H1 (cell line): ENCODE measurements around the gene COIL. TPM values are rescaled to one million over a fixed set of nuclear protein-coding genes. Genes with fewer than 3 reads are reported as not detected.

Source experiments
- CTCF ChIA-PET: fragments of 300-600 bp; sonication (Branson Sonifier 250); formaldehyde crosslinking; loops from one replicate; lab custom pipeline; 2021; ENCODE audit not compliant: partially characterized antibody; lab: Charles Lee
- POLR2A ChIA-PET: fragments of 300-600 bp; sonication (Branson Sonifier 250); formaldehyde crosslinking; loops from one replicate; lab custom pipeline; 2021; ENCODE audit warnings: inconsistent platforms; ENCODE audit not compliant: partially characterized antibody; lab: Charles Lee
- DNase-seq, 2 experiments: peaks; one replicate each; pipeline versions ENCODE4 v3.0.0 to v3.0.0-alpha.2; 2010 to 2022; ENCODE audit warnings: low spot score in 2 of 2, low read depth in 1 of 2, mixed read lengths in 1 of 2
- FAIRE-seq: peaks from 2 replicates; lab custom pipeline; 2011; peaks lifted over from hg19 to GRCh38; lab: Jason Lieb, UNC
- H2AFZ ChIP-seq: 2 replicates; pipeline ENCODE4 v1.8.1; 2012; ENCODE audit warnings: low read length, inconsistent platforms
- H2AK5ac ChIP-seq: 2 replicates; pipeline ENCODE4 v1.6.1; 2013; ENCODE audit warnings: low read depth, low read length
- H2BK120ac ChIP-seq: replicated peaks from 2 replicates; pipeline ENCODE3; 2013; ENCODE audit warnings: low read depth, low read length, inconsistent platforms
- H2BK12ac ChIP-seq: 2 replicates; pipeline ENCODE4 v1.6.1; 2013; ENCODE audit warnings: low read depth, low read length
- H2BK15ac ChIP-seq: 2 replicates; pipeline ENCODE4 v1.6.1; 2013; ENCODE audit warnings: low read length
- H2BK20ac ChIP-seq: 2 replicates; pipeline ENCODE4 v1.6.1; 2013; ENCODE audit warnings: low read length
- H2BK5ac ChIP-seq: 2 replicates; pipeline ENCODE4 v1.6.1; 2013; ENCODE audit warnings: low read depth, low read length
- H3K14ac ChIP-seq: 2 replicates; pipeline ENCODE4 v1.6.1; 2013; ENCODE audit warnings: inconsistent platforms; ENCODE audit not compliant: insufficient read length
- H3K18ac ChIP-seq: 2 replicates; pipeline ENCODE4 v1.6.1; 2013; ENCODE audit warnings: low read length; ENCODE audit errors: extremely low read depth
- H3K23ac ChIP-seq: 2 replicates; pipeline ENCODE4 v1.6.1; 2013; ENCODE audit warnings: inconsistent platforms; ENCODE audit not compliant: insufficient read length
- H3K23me2 ChIP-seq: 2 replicates; pipeline ENCODE4 v1.6.1; 2013; ENCODE audit warnings: low read depth, low read length
- H3K27ac ChIP-seq: 2 replicates; pipeline ENCODE4 v1.6.1; 2011; ENCODE audit warnings: low read depth, low read length, inconsistent platforms
- H3K27me3 ChIP-seq, 4 experiments: replicated peaks in 1 of 4; 1 replicate in 1 of 4; 2 replicates in 3 of 4; pipeline versions ENCODE4 v1.6.1 to v1.8.1; 2011 to 2013; ENCODE audit warnings: low read length in 3 of 4, mild to moderate bottlenecking in 3 of 4, inconsistent platforms in 2 of 4, mixed read lengths in 2 of 4, moderate library complexity in 1 of 4; ENCODE audit not compliant: control insufficient read depth in 3 of 4, insufficient read depth in 3 of 4; ENCODE audit errors: extremely low read depth in 1 of 4
- H3K36me3 ChIP-seq, 4 experiments: 2 replicates each; pipeline versions ENCODE4 v1.6.1 to v1.8.1; 2011 to 2013; ENCODE audit warnings: mild to moderate bottlenecking in 4 of 4, low read length in 3 of 4, moderate library complexity in 2 of 4, control low read depth in 1 of 4, inconsistent platforms in 1 of 4; ENCODE audit not compliant: insufficient read depth in 4 of 4, control insufficient read depth in 2 of 4
- H3K4ac ChIP-seq: replicated peaks from 2 replicates; pipeline ENCODE3; 2013; ENCODE audit warnings: low read length, low read depth, mixed read lengths, inconsistent platforms; ENCODE audit not compliant: insufficient read length
- H3K4me1 ChIP-seq, 4 experiments: replicated peaks in 1 of 4; 1 replicate in 1 of 4; 2 replicates in 3 of 4; pipeline versions ENCODE4 v1.6.1 to v1.8.1; 2011 to 2013; ENCODE audit warnings: low read length in 3 of 4, inconsistent platforms in 2 of 4, mixed read lengths in 1 of 4; ENCODE audit not compliant: insufficient read depth in 4 of 4, control insufficient read depth in 3 of 4
- H3K4me2 ChIP-seq, 2 experiments: 2 replicates each; pipeline versions ENCODE4 v1.6.1 to v1.8.1; 2011 to 2013; ENCODE audit warnings: low read depth in 2 of 2, low read length in 2 of 2, control low read depth in 1 of 2, inconsistent platforms in 1 of 2, mild to moderate bottlenecking in 1 of 2; ENCODE audit not compliant: insufficient read depth in 1 of 2
- H3K4me3 ChIP-seq, 4 experiments: fragments of 200-600, 300-600 bp in 1 of 4; sonication (generic), shearing (Covaris generic), sonication (Bioruptor Twin) in 1 of 4; 2 replicates each; pipeline versions ENCODE4 v1.5.1 to v1.8.1; 2011 to 2016; ENCODE audit warnings: low read length in 4 of 4, low read depth in 3 of 4, control low read depth in 2 of 4, inconsistent platforms in 2 of 4, mild to moderate bottlenecking in 2 of 4, mixed read lengths in 1 of 4, moderate library complexity in 1 of 4; ENCODE audit not compliant: insufficient read depth in 2 of 4; ENCODE audit errors: extremely low read depth in 1 of 4
- H3K56ac ChIP-seq: replicated peaks from 2 replicates; pipeline ENCODE3; 2013; ENCODE audit warnings: low read depth, mild to moderate bottlenecking, mixed read lengths, low read length, inconsistent platforms; ENCODE audit not compliant: insufficient read length
- H3K79me1 ChIP-seq: 2 replicates; pipeline ENCODE4 v1.6.1; 2013; ENCODE audit warnings: low read depth, low read length, control low read depth
- H3K79me2 ChIP-seq, 2 experiments: 2 replicates each; pipeline versions ENCODE4 v1.6.1 to v1.8.1; 2012 to 2013; ENCODE audit warnings: low read length in 2 of 2, mild to moderate bottlenecking in 2 of 2, inconsistent platforms in 1 of 2; ENCODE audit not compliant: insufficient read depth in 2 of 2, control insufficient read depth in 1 of 2
- H3K9ac ChIP-seq, 4 experiments: replicated peaks in 1 of 4; 1 replicate in 1 of 4; 2 replicates in 3 of 4; pipeline versions ENCODE4 v1.6.1 to v1.8.1; 2011 to 2013; ENCODE audit warnings: low read depth in 3 of 4, low read length in 3 of 4, control low read depth in 2 of 4, mild to moderate bottlenecking in 2 of 4, moderate library complexity in 2 of 4, inconsistent platforms in 1 of 4; ENCODE audit errors: extremely low read depth in 1 of 4
- H3K9me3 ChIP-seq, 2 experiments: 2 replicates each; pipeline versions ENCODE4 v1.6.1 to v1.8.1; 2012 to 2013; ENCODE audit warnings: mild to moderate bottlenecking in 2 of 2, moderate library complexity in 2 of 2, control low read depth in 1 of 2, inconsistent platforms in 1 of 2, low read depth in 1 of 2, low read length in 1 of 2, mixed read lengths in 1 of 2; ENCODE audit not compliant: insufficient read depth in 2 of 2
- H4K20me1 ChIP-seq, 2 experiments: replicated peaks in 1 of 2; 2 replicates each; pipeline versions ENCODE3 to v1.8.1; 2011 to 2013; ENCODE audit warnings: inconsistent platforms in 2 of 2, low read length in 2 of 2, mild to moderate bottlenecking in 1 of 2; ENCODE audit not compliant: insufficient read depth in 2 of 2, control insufficient read depth in 1 of 2
- H4K5ac ChIP-seq: 2 replicates; pipeline ENCODE4 v1.6.1; 2013; ENCODE audit warnings: low read length, low read depth, mixed read lengths, inconsistent platforms; ENCODE audit not compliant: insufficient read length
- H4K8ac ChIP-seq: 2 replicates; pipeline ENCODE4 v1.8.0; 2013; ENCODE audit warnings: mild to moderate bottlenecking, moderate library complexity, low read length, inconsistent platforms; ENCODE audit not compliant: insufficient read depth; ENCODE audit errors: extremely low read depth
- H4K91ac ChIP-seq: replicated peaks from 2 replicates; pipeline ENCODE3; 2013; ENCODE audit warnings: low read length, mixed read lengths, inconsistent platforms; ENCODE audit not compliant: insufficient read length
- HDAC2 ChIP-seq, 2 experiments: fragments of 300-600 bp in 1 of 2; sonication (generic) in 1 of 2; IDR thresholded peaks; 2 replicates each; pipeline ENCODE4 v1.6.1; 2011 to 2012; ENCODE audit warnings: low read depth in 2 of 2, low read length in 2 of 2, mild to moderate bottlenecking in 2 of 2, moderate library complexity in 2 of 2, borderline replicate concordance in 1 of 2, inconsistent platforms in 1 of 2
- JUN ChIP-seq: IDR thresholded peaks from 2 replicates; pipeline ENCODE4 v1.6.1; 2011; ENCODE audit warnings: low read depth, mild to moderate bottlenecking, improper control_type of control experiment, low read length
- NRF1 ChIP-seq: IDR thresholded peaks from 2 replicates; pipeline ENCODE4 v1.6.1; 2011; ENCODE audit warnings: mild to moderate bottlenecking, low read depth, low read length, improper control_type of control experiment
- SIRT6 ChIP-seq: IDR thresholded peaks from one replicate; pipeline ENCODE4 v1.7.1; 2012; ENCODE audit warnings: low read length, inconsistent platforms
- TBP ChIP-seq: IDR thresholded peaks from 2 replicates; pipeline ENCODE4 v1.6.1; 2011; ENCODE audit warnings: low read depth, low read length, improper control_type of control experiment
- YY1 ChIP-seq: IDR thresholded peaks from 2 replicates; pipeline ENCODE4 v1.6.1; 2011; ENCODE audit warnings: low read depth, mild to moderate bottlenecking, low read length
- WGBS, 2 experiments: shearing (Covaris generic) in 1 of 2; methylation state at CpG; one replicate each; pipeline versions ENCODE4 v1.1.6 to v1.1.7; 2013 to 2015; ENCODE audit warnings: low lambda C conversion rate in 2 of 2, mixed read lengths in 2 of 2, inconsistent platforms in 1 of 2, low coverage in 1 of 2, missing lambda C conversion rate in 1 of 2; ENCODE audit not compliant: insufficient replicate concordance in 2 of 2, insufficient coverage in 1 of 2, insufficient read length in 1 of 2; ENCODE audit errors: extremely low coverage in 1 of 2, missing lambda C conversion rate in 1 of 2; 5-methylcytosine and 5-hydroxymethylcytosine counted together
- polyA plus RNA-seq, 7 experiments: library from polyadenylated mRNA; depleted of rRNA in 3 of 7; stranded (reverse) in 5 of 7; unstranded in 2 of 7; fragments of >200 nt in 5 of 7; fragments of 200-250 nt in 2 of 7; gene quantifications; 1 replicate in 5 of 7; 2 replicates in 1 of 7; 4 replicates in 1 of 7; pipeline versions ENCODE4 v1.2.1 to v1.2.3, GENCODE V29; 2011 to 2013; ENCODE audit warnings: missing spikeins in 2 of 7, mixed read lengths in 2 of 7
- total RNA-seq: library from RNA; stranded (reverse); fragmentation: NEBNext Ultra II Directional; extraction: Animal tissue kit (Norgen Biotek cat#: 25700); gene quantifications from 2 replicates; pipeline ENCODE4 v1.2.1, GENCODE V29; 2021
- TF ChIP-seq, protein P1 (sequence below), 3 experiments: IDR thresholded peaks; 1 replicate in 2 of 3; 2 replicates in 1 of 3; pipeline versions ENCODE4 v1.5.1 to v1.6.1; 2011; ENCODE audit warnings: low read length in 3 of 3, mild to moderate bottlenecking in 3 of 3, inconsistent platforms in 2 of 3, low read depth in 1 of 3, moderate library complexity in 1 of 3; ENCODE audit not compliant: insufficient read depth in 1 of 3; ENCODE audit errors: control extremely low read depth in 1 of 3
- TF ChIP-seq, protein P2 (sequence below): IDR thresholded peaks from 2 replicates; pipeline ENCODE4 v1.6.1; 2012; ENCODE audit warnings: low read length, inconsistent platforms

COIL gene
- total and polyA plus RNA-seq, 2 of the 8 experiments (the other 6 are each of a cell fraction or from before 2014, with no cell fraction given) = 5.2 to 23.6 TPM

DNA sequence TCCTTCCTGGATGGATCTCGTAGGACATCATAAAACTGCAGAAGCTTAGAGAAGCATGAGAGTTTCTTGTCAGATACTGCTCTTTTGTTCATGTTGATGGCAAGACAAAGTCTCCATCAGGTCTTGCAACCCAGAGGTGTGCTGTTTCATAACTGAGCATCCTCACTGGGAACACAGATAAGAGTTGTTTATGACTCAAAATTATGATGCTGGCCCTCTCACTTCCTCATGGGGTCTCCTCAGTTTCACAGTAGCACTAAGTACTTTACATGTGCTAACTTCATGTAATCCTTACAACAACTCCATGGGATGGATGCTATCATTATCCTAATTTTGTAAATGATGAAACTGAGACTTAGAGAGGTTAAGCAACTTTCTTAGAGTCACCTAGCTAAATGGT is 31.5 kb upstream of the COIL start:
- Histone ChIP-seq H2BK20ac (no peak overlapping the region), H4K5ac (no peak overlapping the region), H2BK15ac (no peak overlapping the region), H3K27me3 (no peaks in the 10 kb centered on the region), H3K36me3 (peaks cover 0 to 40% (median 22%) of the 10 kb centered on the region in 4 experiments; a peak in 7 of 8 replicates), H2BK120ac (no peak overlapping the region), H3K56ac (no peak overlapping the region), H3K4me2 (no peak overlapping the region), H4K8ac (no peak overlapping the region), H3K4ac (no peak overlapping the region), H4K20me1 (peaks cover 0 to 2% of the 10 kb centered on the region in 2 experiments), H3K27ac (no peak overlapping the region), H3K9me3 (no peaks in the 10 kb centered on the region), H3K23me2 (no peaks in the 10 kb centered on the region), H3K4me1 (no peaks in the 10 kb centered on the region), H3K79me1 (no peaks in the 10 kb centered on the region), H3K4me3 (no peak overlapping the region), H3K9ac (no peak overlapping the region), H2BK12ac (no peak overlapping the region), H3K79me2 (no peaks in the 10 kb centered on the region), H4K91ac (no peak overlapping the region), H2AK5ac (no peak overlapping the region), H2AFZ (no peak overlapping the region), H2BK5ac (no peak overlapping the region), H3K18ac (no peak overlapping the region), H3K14ac (no peak overlapping the region), H3K23ac (no peak overlapping the region)
- WGBS, 2 experiments = 83% methylated on average over 1 of the region's 1 CpG; no CpG with 5 or more reads in 1 of the 2 experiments
- no peak for DNase-seq
- FAIRE-seq = no peak
- ChIA-PET CTCF (interaction anchor here (1.0 to 1.5 kb wide), 3 partner anchors 8 to 190 kb away, joined by 3 read pairs; no protein-coding TSS in a partner anchor), POLR2A (no interaction called here)
- no peak for TF ChIP-seq JUN
- no peak for TF ChIP-seq SIRT6
- TF ChIP-seq, protein P1, sequence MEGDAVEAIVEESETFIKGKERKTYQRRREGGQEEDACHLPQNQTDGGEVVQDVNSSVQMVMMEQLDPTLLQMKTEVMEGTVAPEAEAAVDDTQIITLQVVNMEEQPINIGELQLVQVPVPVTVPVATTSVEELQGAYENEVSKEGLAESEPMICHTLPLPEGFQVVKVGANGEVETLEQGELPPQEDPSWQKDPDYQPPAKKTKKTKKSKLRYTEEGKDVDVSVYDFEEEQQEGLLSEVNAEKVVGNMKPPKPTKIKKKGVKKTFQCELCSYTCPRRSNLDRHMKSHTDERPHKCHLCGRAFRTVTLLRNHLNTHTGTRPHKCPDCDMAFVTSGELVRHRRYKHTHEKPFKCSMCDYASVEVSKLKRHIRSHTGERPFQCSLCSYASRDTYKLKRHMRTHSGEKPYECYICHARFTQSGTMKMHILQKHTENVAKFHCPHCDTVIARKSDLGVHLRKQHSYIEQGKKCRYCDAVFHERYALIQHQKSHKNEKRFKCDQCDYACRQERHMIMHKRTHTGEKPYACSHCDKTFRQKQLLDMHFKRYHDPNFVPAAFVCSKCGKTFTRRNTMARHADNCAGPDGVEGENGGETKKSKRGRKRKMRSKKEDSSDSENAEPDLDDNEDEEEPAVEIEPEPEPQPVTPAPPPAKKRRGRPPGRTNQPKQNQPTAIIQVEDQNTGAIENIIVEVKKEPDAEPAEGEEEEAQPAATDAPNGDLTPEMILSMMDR (IDR thresholded peaks at IDR 0.05; ENCODE audit: control extremely low read depth in 1 of 3, insufficient read depth in 1 of 3, low read depth in 1 of 3, low read length in 3 of 3) = no peak
- TF ChIP-seq YY1 = no peak
- no peak for TF ChIP-seq NRF1
- TF ChIP-seq TBP = no peak
- no peak for TF ChIP-seq HDAC2 (IDR thresholded peaks at IDR 0.05; ENCODE audit: borderline replicate concordance in 1 of 2, low read depth in 2 of 2, low read length in 2 of 2)
- TF ChIP-seq, protein P2, sequence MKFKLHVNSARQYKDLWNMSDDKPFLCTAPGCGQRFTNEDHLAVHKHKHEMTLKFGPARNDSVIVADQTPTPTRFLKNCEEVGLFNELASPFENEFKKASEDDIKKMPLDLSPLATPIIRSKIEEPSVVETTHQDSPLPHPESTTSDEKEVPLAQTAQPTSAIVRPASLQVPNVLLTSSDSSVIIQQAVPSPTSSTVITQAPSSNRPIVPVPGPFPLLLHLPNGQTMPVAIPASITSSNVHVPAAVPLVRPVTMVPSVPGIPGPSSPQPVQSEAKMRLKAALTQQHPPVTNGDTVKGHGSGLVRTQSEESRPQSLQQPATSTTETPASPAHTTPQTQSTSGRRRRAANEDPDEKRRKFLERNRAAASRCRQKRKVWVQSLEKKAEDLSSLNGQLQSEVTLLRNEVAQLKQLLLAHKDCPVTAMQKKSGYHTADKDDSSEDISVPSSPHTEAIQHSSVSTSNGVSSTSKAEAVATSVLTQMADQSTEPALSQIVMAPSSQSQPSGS = no peak
